BE2C (cell line): Measurements from ENCODE around the gene LIPC.

Experiments
- DNase-seq: peaks from one replicate; pipeline ENCODE4 v3.0.0-alpha.2; 2020
- H3K27me3 ChIP-seq: fragments of 250-450 bp; sonication (Bioruptor Pico); 2 replicates; pipeline ENCODE4 v1.5.1; 2020; ENCODE audit warnings: mild to moderate bottlenecking
- H3K36me3 ChIP-seq: fragments of 250-450 bp; sonication (Bioruptor Pico); 2 replicates; pipeline ENCODE4 v1.5.1; 2020; ENCODE audit warnings: mild to moderate bottlenecking
- H3K4me1 ChIP-seq: fragments of 250-450 bp; sonication (Bioruptor Pico); 2 replicates; pipeline ENCODE4 v1.5.1; 2020
- H3K4me3 ChIP-seq: 2 replicates; pipeline ENCODE4 v1.5.1; 2011; ENCODE audit warnings: low read depth, low read length
- H3K9me3 ChIP-seq: fragments of 250-450 bp; sonication (Bioruptor Pico); 2 replicates; pipeline ENCODE4 v1.5.1; 2020
- TF ChIP-seq, protein P1 (sequence below): IDR thresholded peaks from 2 replicates; pipeline ENCODE4 v1.5.1; 2012; ENCODE audit warnings: mild to moderate bottlenecking, low read depth, low read length

The LIPC gene

GRCh38 chr15:58448906-58449305 is 17.1 kb downstream of the LIPC start:
- Histone ChIP-seq H3K9me3 (no peaks in the 10 kb centered on the region), H3K27me3 (no peaks in the 10 kb centered on the region), H3K4me1 (no peaks in the 10 kb centered on the region), H3K4me3 (no peak overlapping the region), H3K36me3 (no peaks in the 10 kb centered on the region)
- TF ChIP-seq, protein P1, sequence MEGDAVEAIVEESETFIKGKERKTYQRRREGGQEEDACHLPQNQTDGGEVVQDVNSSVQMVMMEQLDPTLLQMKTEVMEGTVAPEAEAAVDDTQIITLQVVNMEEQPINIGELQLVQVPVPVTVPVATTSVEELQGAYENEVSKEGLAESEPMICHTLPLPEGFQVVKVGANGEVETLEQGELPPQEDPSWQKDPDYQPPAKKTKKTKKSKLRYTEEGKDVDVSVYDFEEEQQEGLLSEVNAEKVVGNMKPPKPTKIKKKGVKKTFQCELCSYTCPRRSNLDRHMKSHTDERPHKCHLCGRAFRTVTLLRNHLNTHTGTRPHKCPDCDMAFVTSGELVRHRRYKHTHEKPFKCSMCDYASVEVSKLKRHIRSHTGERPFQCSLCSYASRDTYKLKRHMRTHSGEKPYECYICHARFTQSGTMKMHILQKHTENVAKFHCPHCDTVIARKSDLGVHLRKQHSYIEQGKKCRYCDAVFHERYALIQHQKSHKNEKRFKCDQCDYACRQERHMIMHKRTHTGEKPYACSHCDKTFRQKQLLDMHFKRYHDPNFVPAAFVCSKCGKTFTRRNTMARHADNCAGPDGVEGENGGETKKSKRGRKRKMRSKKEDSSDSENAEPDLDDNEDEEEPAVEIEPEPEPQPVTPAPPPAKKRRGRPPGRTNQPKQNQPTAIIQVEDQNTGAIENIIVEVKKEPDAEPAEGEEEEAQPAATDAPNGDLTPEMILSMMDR = no peak
- DNase-seq = no peak

GRCh38 chr15:58451826-58452225 is 20.0 kb downstream of the LIPC start:
- no peaks in the 10 kb centered on the region for H3K9me3 ChIP-seq
- no peaks in the 10 kb centered on the region for H3K36me3 ChIP-seq
- TF ChIP-seq, protein P1 = no peak
- DNase-seq = no peak
- no peaks in the 10 kb centered on the region for H3K27me3 ChIP-seq
- H3K4me1 ChIP-seq = peaks cover 10% of the 10 kb centered on the region
- no peak overlapping the region for H3K4me3 ChIP-seq

- Histone ChIP-seq H3K36me3 (no peaks in the 10 kb centered on the region), H3K27me3 (no peaks in the 10 kb centered on the region), H3K9me3 (no peaks in the 10 kb centered on the region), H3K4me1 (peaks cover 10% of the 10 kb centered on the region), H3K4me3 (no peak overlapping the region)
- no peak for DNase-seq
- TF ChIP-seq, protein P1 = no peak
Measured at GRCh38 chr15:58452775-58453174, 21.0 kb downstream of the LIPC start.

DNA sequence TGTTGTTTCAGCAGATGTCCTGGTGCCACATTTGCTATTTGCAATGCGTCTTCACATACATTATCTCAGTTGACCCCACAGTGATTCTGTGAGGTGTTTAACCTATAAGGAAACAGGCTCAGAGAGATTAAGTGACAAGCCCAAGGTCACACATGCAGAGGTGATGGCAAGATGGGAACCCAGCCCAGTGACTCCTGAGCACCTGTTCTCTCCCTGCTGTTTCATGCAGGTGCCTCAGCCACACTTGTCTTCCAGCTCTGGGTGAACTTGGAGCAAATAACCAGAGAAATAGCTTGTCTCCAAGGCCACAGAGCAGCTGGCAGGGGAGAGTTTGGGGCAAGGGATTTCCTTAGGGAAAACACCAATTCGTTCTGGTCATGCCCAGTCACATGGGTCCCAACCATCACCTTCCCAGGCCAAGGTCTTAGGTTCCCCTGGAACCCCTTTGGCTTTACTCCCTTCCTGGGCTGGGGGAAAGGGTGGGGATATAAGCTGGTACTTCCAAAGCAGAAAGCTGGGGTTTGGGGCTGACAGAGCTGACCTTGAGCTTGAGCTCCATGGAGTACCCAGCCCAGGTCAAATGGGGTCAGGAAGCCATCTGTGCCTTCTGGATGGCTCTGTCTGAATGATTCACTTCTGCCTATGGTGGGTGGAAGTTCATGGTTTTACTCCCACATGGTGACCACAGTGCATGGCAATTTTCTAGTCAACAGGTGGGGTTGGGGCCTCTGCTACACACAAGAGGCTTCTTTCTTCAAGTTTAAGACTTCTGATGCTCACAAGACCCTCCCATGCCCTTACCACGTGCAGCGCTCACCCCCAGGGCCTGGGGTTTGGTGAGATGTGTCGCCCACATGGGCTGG is 22.4 kb downstream of the LIPC start:
- Histone ChIP-seq H3K9me3 (no peaks in the 10 kb centered on the region), H3K27me3 (no peaks in the 10 kb centered on the region), H3K36me3 (no peaks in the 10 kb centered on the region), H3K4me3 (no peak overlapping the region), H3K4me1 (peaks cover 10% of the 10 kb centered on the region)
- DNase-seq = no peak
- TF ChIP-seq, protein P1 = no peak

DNA sequence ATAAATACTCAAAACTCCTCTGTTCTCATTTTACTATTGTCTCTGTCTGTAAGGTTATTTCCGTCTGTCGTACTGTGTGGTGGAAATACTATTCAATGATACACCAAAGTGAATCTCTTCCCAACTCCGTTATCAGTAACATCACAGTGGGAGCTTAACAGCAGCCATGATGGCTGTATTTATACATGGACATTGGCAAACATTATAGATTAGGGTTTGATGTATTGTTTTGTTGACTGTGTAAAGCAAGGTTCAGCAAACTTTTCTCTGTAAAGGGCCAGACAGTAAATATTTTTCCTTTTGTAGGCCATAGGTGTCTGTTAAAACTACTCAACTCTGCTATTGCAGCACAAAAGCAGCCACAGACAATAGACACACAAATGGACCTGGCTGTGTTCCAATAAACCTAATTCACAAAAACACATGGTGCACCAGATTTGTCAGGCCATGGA is 23.2 kb downstream of the LIPC start:
- no peak for DNase-seq
- H3K4me1 ChIP-seq = peaks cover 10% of the 10 kb centered on the region
- no peaks in the 10 kb centered on the region for H3K36me3 ChIP-seq
- H3K9me3 ChIP-seq = no peaks in the 10 kb centered on the region
- H3K27me3 ChIP-seq = no peaks in the 10 kb centered on the region
- TF ChIP-seq, protein P1 = no peak
- no peak overlapping the region for H3K4me3 ChIP-seq

GRCh38 chr15:58457466-58457965 is 25.7 kb downstream of the LIPC start:
- Histone ChIP-seq H3K27me3 (no peaks in the 10 kb centered on the region), H3K4me1 (peaks cover 10% of the 10 kb centered on the region), H3K9me3 (no peaks in the 10 kb centered on the region), H3K4me3 (no peak overlapping the region), H3K36me3 (no peaks in the 10 kb centered on the region)
- TF ChIP-seq, protein P1 = no peak
- no peak for DNase-seq
